ENCODE results near the gene SMOC1. TPM values are rescaled to one million over a fixed set of nuclear protein-coding genes. Genes with fewer than 3 reads are reported as not detected.

SMOC1 gene
- total and polyA plus RNA-seq, 5 donors from 2014 or later: not detected

DNA sequence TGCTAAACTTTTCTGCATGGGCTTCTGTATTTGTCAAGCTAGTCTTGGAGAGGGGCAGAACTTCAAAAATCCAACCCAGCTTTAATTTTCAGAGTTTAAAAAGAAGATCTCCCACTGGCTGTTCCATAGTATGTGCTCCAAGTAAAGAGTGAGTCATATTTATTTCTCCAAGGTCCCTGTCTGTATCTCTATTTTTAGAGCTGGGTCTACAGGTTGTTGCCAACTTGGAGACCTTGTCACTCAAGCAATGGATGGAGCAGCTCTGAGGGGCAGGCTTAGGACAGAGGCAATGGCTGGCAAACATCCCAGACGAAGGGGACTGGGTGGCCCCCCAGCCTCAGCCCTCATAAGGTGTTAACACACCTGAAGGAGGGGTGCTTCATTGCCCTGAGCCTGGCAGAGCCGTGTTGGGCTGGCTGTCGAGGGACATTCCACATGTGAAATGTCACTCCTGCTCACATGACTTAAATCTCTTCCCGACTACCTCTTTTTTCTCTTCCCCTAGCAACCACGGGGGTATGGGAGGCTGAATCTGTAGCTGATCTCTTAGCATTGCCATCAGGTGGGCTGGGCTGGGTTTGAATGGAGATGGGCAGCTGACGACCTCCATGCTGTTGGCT lies 103.1 kb downstream of the SMOC1 start:
- peaks cover 5% of the 10 kb centered on the region for H3K27me3 ChIP-seq (ENCODE audit: control insufficient read depth, insufficient read depth, low read length)
- no peaks in the 10 kb centered on the region for H3K9me3 ChIP-seq (ENCODE audit: control insufficient read depth in 2 of 2, low read length in 2 of 2)
- Mint-ChIP-seq H3K4me1 (no peaks in the 10 kb centered on the region), H3K36me3 (no peaks in the 10 kb centered on the region), H3K9me3 (peaks cover 0 to 7% (median 0%) of the 10 kb centered on the region in 7 donors), H3K4me3 (no peak overlapping the region), H3K27ac (no peak overlapping the region), H3K27me3 (peaks cover 16% of the 10 kb centered on the region)
- H3K36me3 ChIP-seq (ENCODE audit: control insufficient read depth, insufficient read depth, low read length): no peaks in the 10 kb centered on the region
- H3K4me1 ChIP-seq (ENCODE audit: control insufficient read depth, insufficient read depth, low read length, poor library complexity, severe bottlenecking): no peaks in the 10 kb centered on the region
- H3K4me3 ChIP-seq (ENCODE audit: low read depth, low read length): no peak overlapping the region
- ATAC-seq (ENCODE audit: low read depth in 2 of 2) (no peak), DNase-seq (no peak)
- H3K27ac ChIP-seq (ENCODE audit: insufficient read depth, low read length, poor library complexity, severe bottlenecking): no peak overlapping the region

- H3K9me3 ChIP-seq (ENCODE audit: control insufficient read depth in 2 of 2, low read length in 2 of 2): no peaks in the 10 kb centered on the region
- DNase-seq (no peak), ATAC-seq (ENCODE audit: low read depth in 2 of 2) (no peak)
- H3K27ac ChIP-seq (ENCODE audit: insufficient read depth, low read length, poor library complexity, severe bottlenecking): no peak overlapping the region
- Mint-ChIP-seq H3K27me3 (peaks cover 12% of the 10 kb centered on the region), H3K36me3 (no peaks in the 10 kb centered on the region), H3K27ac (no peak overlapping the region), H3K4me3 (no peak overlapping the region), H3K4me1 (no peaks in the 10 kb centered on the region), H3K9me3 (peaks cover 0 to 7% (median 0%) of the 10 kb centered on the region in 7 donors)
- no peaks in the 10 kb centered on the region for H3K4me1 ChIP-seq (ENCODE audit: control insufficient read depth, insufficient read depth, low read length, poor library complexity, severe bottlenecking)
- H3K4me3 ChIP-seq (ENCODE audit: low read depth, low read length): no peak overlapping the region
- no peaks in the 10 kb centered on the region for H3K36me3 ChIP-seq (ENCODE audit: control insufficient read depth, insufficient read depth, low read length)
- H3K27me3 ChIP-seq (ENCODE audit: control insufficient read depth, insufficient read depth, low read length): peaks cover 5% of the 10 kb centered on the region
Measured at GRCh38 chr14:69982886-69983285, 103.7 kb downstream of the SMOC1 start.

GRCh38 chr14:69983317-69983716 lies 104.1 kb downstream of the SMOC1 start:
- H3K27ac ChIP-seq (ENCODE audit: insufficient read depth, low read length, poor library complexity, severe bottlenecking): no peak overlapping the region
- no peaks in the 10 kb centered on the region for H3K4me1 ChIP-seq (ENCODE audit: control insufficient read depth, insufficient read depth, low read length, poor library complexity, severe bottlenecking)
- H3K9me3 ChIP-seq (ENCODE audit: control insufficient read depth in 2 of 2, low read length in 2 of 2): no peaks in the 10 kb centered on the region
- no peak for ATAC-seq (ENCODE audit: low read depth in 2 of 2)
- H3K27me3 ChIP-seq (ENCODE audit: control insufficient read depth, insufficient read depth, low read length): peaks cover 5% of the 10 kb centered on the region
- no peaks in the 10 kb centered on the region for H3K4me1 Mint-ChIP-seq
- no peaks in the 10 kb centered on the region for H3K36me3 ChIP-seq (ENCODE audit: control insufficient read depth, insufficient read depth, low read length)
- peaks cover 0 to 7% (median 0%) of the 10 kb centered on the region in 7 donors for H3K9me3 Mint-ChIP-seq
- H3K27ac Mint-ChIP-seq: no peak overlapping the region
- peaks cover 12% of the 10 kb centered on the region for H3K27me3 Mint-ChIP-seq
- H3K36me3 Mint-ChIP-seq: no peaks in the 10 kb centered on the region
- no peak overlapping the region for H3K4me3 ChIP-seq (ENCODE audit: low read depth, low read length)
- DNase-seq: no peak
- H3K4me3 Mint-ChIP-seq: no peak overlapping the region

- Histone ChIP-seq H3K27ac (ENCODE audit: insufficient read depth, low read length, poor library complexity, severe bottlenecking) (no peak overlapping the region), H3K4me1 (ENCODE audit: control insufficient read depth, insufficient read depth, low read length, poor library complexity, severe bottlenecking) (no peaks in the 10 kb centered on the region), H3K9me3 (ENCODE audit: control insufficient read depth in 2 of 2, low read length in 2 of 2) (no peaks in the 10 kb centered on the region), H3K36me3 (ENCODE audit: control insufficient read depth, insufficient read depth, low read length) (no peaks in the 10 kb centered on the region), H3K27me3 (ENCODE audit: control insufficient read depth, insufficient read depth, low read length) (peaks cover 5% of the 10 kb centered on the region), H3K4me3 (ENCODE audit: low read depth, low read length) (no peak overlapping the region)
- Mint-ChIP-seq H3K4me1 (no peaks in the 10 kb centered on the region), H3K9me3 (peaks cover 0 to 7% (median 0%) of the 10 kb centered on the region in 7 donors), H3K4me3 (no peak overlapping the region), H3K27ac (no peak overlapping the region), H3K27me3 (peaks cover 16% of the 10 kb centered on the region), H3K36me3 (no peaks in the 10 kb centered on the region)
- ATAC-seq (ENCODE audit: low read depth in 2 of 2) (no peak), DNase-seq (no peak)
Measured at GRCh38 chr14:69985463-69985862, 106.2 kb downstream of the SMOC1 start.

- no peak overlapping the region for H3K4me3 Mint-ChIP-seq
- H3K9me3 Mint-ChIP-seq: peaks cover 0 to 5% (median 0%) of the 10 kb centered on the region in 7 donors
- Histone ChIP-seq H3K9me3 (ENCODE audit: control insufficient read depth in 2 of 2, low read length in 2 of 2) (no peaks in the 10 kb centered on the region), H3K27ac (ENCODE audit: insufficient read depth, low read length, poor library complexity, severe bottlenecking) (no peak overlapping the region), H3K4me3 (ENCODE audit: low read depth, low read length) (no peak overlapping the region), H3K36me3 (ENCODE audit: control insufficient read depth, insufficient read depth, low read length) (no peaks in the 10 kb centered on the region), H3K27me3 (ENCODE audit: control insufficient read depth, insufficient read depth, low read length) (peaks cover 7% of the 10 kb centered on the region), H3K4me1 (ENCODE audit: control insufficient read depth, insufficient read depth, low read length, poor library complexity, severe bottlenecking) (no peaks in the 10 kb centered on the region)
- no peak overlapping the region for H3K27ac Mint-ChIP-seq
- peaks cover 16% of the 10 kb centered on the region for H3K27me3 Mint-ChIP-seq
- no peaks in the 10 kb centered on the region for H3K36me3 Mint-ChIP-seq
- no peaks in the 10 kb centered on the region for H3K4me1 Mint-ChIP-seq
- ATAC-seq (ENCODE audit: low read depth in 2 of 2) (no peak), DNase-seq (no peak)
Measured at GRCh38 chr14:69986336-69986735, 107.1 kb downstream of the SMOC1 start.

GRCh38 chr14:69987406-69988121 lies 108.3 kb downstream of the SMOC1 start:
- Mint-ChIP-seq H3K36me3 (no peaks in the 10 kb centered on the region), H3K27me3 (peaks cover 16% of the 10 kb centered on the region), H3K27ac (no peak overlapping the region), H3K4me3 (no peak overlapping the region), H3K4me1 (no peaks in the 10 kb centered on the region), H3K9me3 (peaks cover 0 to 3% (median 0%) of the 10 kb centered on the region in 7 donors)
- Histone ChIP-seq H3K36me3 (ENCODE audit: control insufficient read depth, insufficient read depth, low read length) (no peaks in the 10 kb centered on the region), H3K4me3 (ENCODE audit: low read depth, low read length) (no peak overlapping the region), H3K27ac (ENCODE audit: insufficient read depth, low read length, poor library complexity, severe bottlenecking) (no peak overlapping the region), H3K4me1 (ENCODE audit: control insufficient read depth, insufficient read depth, low read length, poor library complexity, severe bottlenecking) (no peaks in the 10 kb centered on the region), H3K9me3 (ENCODE audit: control insufficient read depth in 2 of 2, low read length in 2 of 2) (no peaks in the 10 kb centered on the region), H3K27me3 (ENCODE audit: control insufficient read depth, insufficient read depth, low read length) (peaks cover 7% of the 10 kb centered on the region)
- DNase-seq (no peak), ATAC-seq (ENCODE audit: low read depth in 2 of 2) (no peak)

- H3K36me3 Mint-ChIP-seq: no peaks in the 10 kb centered on the region
- no peak overlapping the region for H3K27ac Mint-ChIP-seq
- Histone ChIP-seq H3K27me3 (ENCODE audit: control insufficient read depth, insufficient read depth, low read length) (peaks cover 8% of the 10 kb centered on the region), H3K27ac (ENCODE audit: insufficient read depth, low read length, poor library complexity, severe bottlenecking) (no peak overlapping the region), H3K36me3 (ENCODE audit: control insufficient read depth, insufficient read depth, low read length) (no peaks in the 10 kb centered on the region), H3K4me1 (ENCODE audit: control insufficient read depth, insufficient read depth, low read length, poor library complexity, severe bottlenecking) (no peaks in the 10 kb centered on the region), H3K4me3 (ENCODE audit: low read depth, low read length) (no peak overlapping the region), H3K9me3 (ENCODE audit: control insufficient read depth in 2 of 2, low read length in 2 of 2) (no peaks in the 10 kb centered on the region)
- no peak overlapping the region for H3K4me3 Mint-ChIP-seq
- ATAC-seq (ENCODE audit: low read depth in 2 of 2) (no peak), DNase-seq (no peak)
- H3K27me3 Mint-ChIP-seq: peaks cover 16% of the 10 kb centered on the region
- H3K4me1 Mint-ChIP-seq: peaks cover 0 to 3% (median 0%) of the 10 kb centered on the region in 4 donors
- peaks cover 0 to 3% (median 0%) of the 10 kb centered on the region in 7 donors for H3K9me3 Mint-ChIP-seq
Measured at GRCh38 chr14:69988979-69989378, 109.8 kb downstream of the SMOC1 start.

DNA sequence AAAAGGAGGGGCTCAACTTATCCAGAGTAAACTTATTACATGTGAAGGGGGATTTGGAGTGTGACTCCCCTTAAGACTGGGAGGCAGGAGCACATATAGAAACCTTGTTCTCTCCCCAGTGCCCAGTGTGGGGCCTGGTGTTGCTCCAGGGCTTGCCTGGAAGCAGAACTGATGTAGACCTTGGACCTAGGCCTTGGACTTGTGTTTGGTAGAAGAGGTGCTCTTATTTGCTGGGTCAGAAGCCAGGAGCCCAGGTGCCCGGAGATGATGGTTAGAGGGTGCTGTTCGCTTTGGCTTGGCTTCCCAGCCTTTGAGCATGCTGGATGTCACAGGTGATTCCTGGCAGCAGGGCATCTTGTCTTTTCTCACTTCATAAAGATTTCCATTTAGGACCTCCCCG lies 110.4 kb downstream of the SMOC1 start:
- DNase-seq (no peak), ATAC-seq (ENCODE audit: low read depth in 2 of 2) (no peak)
- Mint-ChIP-seq H3K36me3 (no peaks in the 10 kb centered on the region), H3K27me3 (peaks cover 18% of the 10 kb centered on the region), H3K4me1 (peaks cover 0 to 3% (median 0%) of the 10 kb centered on the region in 4 donors), H3K27ac (no peak overlapping the region), H3K9me3 (peaks cover 0 to 3% (median 0%) of the 10 kb centered on the region in 7 donors), H3K4me3 (no peak overlapping the region)
- H3K27ac ChIP-seq (ENCODE audit: insufficient read depth, low read length, poor library complexity, severe bottlenecking): no peak overlapping the region
- no peaks in the 10 kb centered on the region for H3K9me3 ChIP-seq (ENCODE audit: control insufficient read depth in 2 of 2, low read length in 2 of 2)
- H3K36me3 ChIP-seq (ENCODE audit: control insufficient read depth, insufficient read depth, low read length): no peaks in the 10 kb centered on the region
- no peak overlapping the region for H3K4me3 ChIP-seq (ENCODE audit: low read depth, low read length)
- H3K27me3 ChIP-seq (ENCODE audit: control insufficient read depth, insufficient read depth, low read length): peaks cover 10% of the 10 kb centered on the region
- no peaks in the 10 kb centered on the region for H3K4me1 ChIP-seq (ENCODE audit: control insufficient read depth, insufficient read depth, low read length, poor library complexity, severe bottlenecking)
